Chondrocyte (in vitro differentiated cells): ENCODE measurements around the gene CCR4. TPM values are rescaled to one million over a fixed set of nuclear protein-coding genes. Genes with fewer than 3 reads are reported as not detected.

Source experiments
- DNase-seq: peaks from one replicate; pipeline ENCODE4 v3.0.0; 2021; ENCODE audit warnings: mixed read lengths, low spot score
- H3K27ac Mint-ChIP-seq: one replicate; pipeline ENCODE4 v1.8.0; 2021; ENCODE audit warnings: mild to moderate bottlenecking, moderate library complexity, mixed read lengths; ENCODE audit not compliant: unreplicated experiment
- H3K27me3 Mint-ChIP-seq: 2 replicates; pipeline ENCODE4 v1.8.0; 2021; ENCODE audit warnings: low read depth, mixed read lengths
- H3K36me3 Mint-ChIP-seq: 2 replicates; pipeline ENCODE4 v1.8.0; 2021; ENCODE audit warnings: low read depth, mixed read lengths
- H3K4me1 Mint-ChIP-seq: 2 replicates; pipeline ENCODE4 v1.8.0; 2021; ENCODE audit warnings: low read depth, mild to moderate bottlenecking, mixed read lengths
- H3K4me3 Mint-ChIP-seq: one replicate; pipeline ENCODE4 v1.8.0; 2021; ENCODE audit warnings: mild to moderate bottlenecking, moderate library complexity, mixed read lengths; ENCODE audit not compliant: unreplicated experiment
- H3K9me3 Mint-ChIP-seq: 2 replicates; pipeline ENCODE4 v1.8.0; 2021; ENCODE audit warnings: low read depth, mixed read lengths
- CTCF ChIP-seq: fragments of 200-600 bp; sonication (generic); IDR thresholded peaks from 2 replicates; pipeline ENCODE4 v1.5.0; 2021; ENCODE audit warnings: antibody characterized with exemption, mild to moderate bottlenecking, moderate library complexity
- total RNA-seq: library from RNA; stranded (reverse); gene quantifications from 3 replicates; pipeline ENCODE4 v1.2.1, GENCODE V29; 2021

Gene CCR4
- total RNA-seq, 1 donor from 2014 or later, result not detected

- DNase-seq, result no peak
- Mint-ChIP-seq H3K9me3 (no peaks in the 10 kb centered on the region), H3K4me3 (no peak overlapping the region), H3K27me3 (no peaks in the 10 kb centered on the region), H3K36me3 (peaks cover 21% of the 10 kb centered on the region), H3K27ac (no peak overlapping the region), H3K4me1 (peaks cover 5% of the 10 kb centered on the region)
- no peak for TF ChIP-seq CTCF
These were observed 44.8 kb downstream of the CCR4 start for GRCh38 chr3:32996048-32996754.

GRCh38 chr3:32996755-32997091, 45.3 kb downstream of the CCR4 start:
- DNase-seq, result no peak
- Mint-ChIP-seq H3K4me1 (peaks cover 9% of the 10 kb centered on the region), H3K27me3 (no peaks in the 10 kb centered on the region), H3K4me3 (no peak overlapping the region), H3K27ac (no peak overlapping the region), H3K9me3 (no peaks in the 10 kb centered on the region), H3K36me3 (peaks cover 23% of the 10 kb centered on the region)
- no peak for TF ChIP-seq CTCF

- DNase-seq, result no peak
- no peak overlapping the region for H3K27ac Mint-ChIP-seq
- H3K27me3 Mint-ChIP-seq, result no peaks in the 10 kb centered on the region
- H3K4me3 Mint-ChIP-seq, result no peak overlapping the region
- peaks cover 26% of the 10 kb centered on the region for H3K36me3 Mint-ChIP-seq
- peaks cover 23% of the 10 kb centered on the region for H3K4me1 Mint-ChIP-seq
- no peak for TF ChIP-seq CTCF
- H3K9me3 Mint-ChIP-seq, result no peaks in the 10 kb centered on the region
These were observed 47.4 kb downstream of the CCR4 start for GRCh38 chr3:32998631-32999451.

GRCh38 chr3:33000691-33001385, 49.4 kb downstream of the CCR4 start:
- Mint-ChIP-seq H3K9me3 (no peaks in the 10 kb centered on the region), H3K4me1 (peaks cover 23% of the 10 kb centered on the region), H3K27me3 (no peaks in the 10 kb centered on the region), H3K27ac (no peak overlapping the region), H3K36me3 (peaks cover 36% of the 10 kb centered on the region), H3K4me3 (no peak overlapping the region)
- DNase-seq, result no peak
- no peak for TF ChIP-seq CTCF

GRCh38 chr3:33001889-33002288, 50.4 kb downstream of the CCR4 start:
- Mint-ChIP-seq H3K9me3 (no peaks in the 10 kb centered on the region), H3K27ac (no peak overlapping the region), H3K4me1 (peaks cover 23% of the 10 kb centered on the region), H3K27me3 (no peaks in the 10 kb centered on the region), H3K36me3 (peaks cover 34% of the 10 kb centered on the region), H3K4me3 (no peak overlapping the region)
- no peak for TF ChIP-seq CTCF
- no peak for DNase-seq
